Astrocyte (in vitro differentiated cells and primary cell): ENCODE results near the gene ACY1.

Experiments
- EZH2 ChIP-seq: IDR thresholded peaks from 2 replicates; pipeline ENCODE4 v1.6.1; 2012; ENCODE audit warnings: mild to moderate bottlenecking, low read length, inconsistent platforms; ENCODE audit not compliant: insufficient read depth
- TF ChIP-seq, protein P1 (sequence below): IDR thresholded peaks from 2 replicates; pipeline ENCODE4 v1.5.1; 2011; ENCODE audit warnings: low read depth, mild to moderate bottlenecking, inconsistent platforms, low read length, moderate library complexity; ENCODE audit not compliant: insufficient read depth

DNA sequence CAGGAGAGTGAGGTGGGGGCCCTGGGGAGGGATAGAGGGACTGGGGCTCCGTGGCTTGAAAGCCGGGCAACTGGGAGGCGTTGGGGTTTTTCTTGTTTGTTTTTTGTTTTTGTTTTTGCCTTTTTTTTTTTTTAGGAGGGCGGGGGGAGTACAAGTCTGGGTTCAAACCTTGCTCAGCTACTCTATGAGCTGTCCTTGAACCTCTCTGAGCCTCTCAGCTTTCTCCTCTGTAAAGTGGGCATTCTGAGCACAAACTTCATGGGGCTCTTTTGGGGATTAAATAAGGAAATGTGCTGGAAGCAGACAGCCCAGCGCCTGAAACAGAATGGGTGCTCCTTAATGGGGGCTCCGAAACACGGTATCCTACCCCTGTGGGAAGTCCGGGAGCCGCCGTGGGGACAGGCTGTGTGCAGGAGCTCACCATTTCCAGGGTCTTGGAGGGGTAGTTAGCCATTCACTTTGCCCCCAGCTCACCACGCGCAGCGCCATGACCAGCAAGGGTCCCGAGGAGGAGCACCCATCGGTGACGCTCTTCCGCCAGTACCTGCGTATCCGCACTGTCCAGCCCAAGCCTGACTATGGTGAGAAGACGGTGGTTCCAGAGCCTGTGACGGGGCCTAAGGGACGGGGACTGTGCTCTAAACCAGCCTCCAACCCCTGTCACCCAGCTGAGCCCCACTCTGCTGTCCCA is 388 bp downstream of the ACY1 start:
- TF ChIP-seq, protein P1, sequence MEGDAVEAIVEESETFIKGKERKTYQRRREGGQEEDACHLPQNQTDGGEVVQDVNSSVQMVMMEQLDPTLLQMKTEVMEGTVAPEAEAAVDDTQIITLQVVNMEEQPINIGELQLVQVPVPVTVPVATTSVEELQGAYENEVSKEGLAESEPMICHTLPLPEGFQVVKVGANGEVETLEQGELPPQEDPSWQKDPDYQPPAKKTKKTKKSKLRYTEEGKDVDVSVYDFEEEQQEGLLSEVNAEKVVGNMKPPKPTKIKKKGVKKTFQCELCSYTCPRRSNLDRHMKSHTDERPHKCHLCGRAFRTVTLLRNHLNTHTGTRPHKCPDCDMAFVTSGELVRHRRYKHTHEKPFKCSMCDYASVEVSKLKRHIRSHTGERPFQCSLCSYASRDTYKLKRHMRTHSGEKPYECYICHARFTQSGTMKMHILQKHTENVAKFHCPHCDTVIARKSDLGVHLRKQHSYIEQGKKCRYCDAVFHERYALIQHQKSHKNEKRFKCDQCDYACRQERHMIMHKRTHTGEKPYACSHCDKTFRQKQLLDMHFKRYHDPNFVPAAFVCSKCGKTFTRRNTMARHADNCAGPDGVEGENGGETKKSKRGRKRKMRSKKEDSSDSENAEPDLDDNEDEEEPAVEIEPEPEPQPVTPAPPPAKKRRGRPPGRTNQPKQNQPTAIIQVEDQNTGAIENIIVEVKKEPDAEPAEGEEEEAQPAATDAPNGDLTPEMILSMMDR = no peak
- no peak for TF ChIP-seq EZH2
